ENCODE results near the gene UCN3.

Gene UCN3

DNA sequence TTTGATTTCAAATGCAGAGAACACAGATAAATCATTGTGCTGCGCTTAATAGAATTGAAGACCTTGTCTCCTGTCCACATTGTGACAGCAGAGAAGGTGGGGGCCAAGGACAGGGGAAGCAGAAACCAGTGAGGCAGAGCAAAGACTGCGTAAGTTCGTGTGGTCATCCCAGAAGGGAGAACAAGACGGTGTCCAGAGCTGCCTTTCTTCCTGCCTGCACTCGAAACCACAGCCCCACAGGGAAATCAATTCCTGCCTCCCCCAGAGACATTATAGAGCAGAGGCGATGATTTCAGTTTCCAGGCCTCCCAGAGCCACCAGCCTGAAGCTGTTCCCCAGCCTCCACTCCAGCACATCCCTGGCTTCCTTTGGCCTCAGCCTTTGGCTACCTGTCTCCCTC lies 39.7 kb upstream of the UCN3 start:
- DNase-seq: no peak
- TF ChIP-seq, protein P1, sequence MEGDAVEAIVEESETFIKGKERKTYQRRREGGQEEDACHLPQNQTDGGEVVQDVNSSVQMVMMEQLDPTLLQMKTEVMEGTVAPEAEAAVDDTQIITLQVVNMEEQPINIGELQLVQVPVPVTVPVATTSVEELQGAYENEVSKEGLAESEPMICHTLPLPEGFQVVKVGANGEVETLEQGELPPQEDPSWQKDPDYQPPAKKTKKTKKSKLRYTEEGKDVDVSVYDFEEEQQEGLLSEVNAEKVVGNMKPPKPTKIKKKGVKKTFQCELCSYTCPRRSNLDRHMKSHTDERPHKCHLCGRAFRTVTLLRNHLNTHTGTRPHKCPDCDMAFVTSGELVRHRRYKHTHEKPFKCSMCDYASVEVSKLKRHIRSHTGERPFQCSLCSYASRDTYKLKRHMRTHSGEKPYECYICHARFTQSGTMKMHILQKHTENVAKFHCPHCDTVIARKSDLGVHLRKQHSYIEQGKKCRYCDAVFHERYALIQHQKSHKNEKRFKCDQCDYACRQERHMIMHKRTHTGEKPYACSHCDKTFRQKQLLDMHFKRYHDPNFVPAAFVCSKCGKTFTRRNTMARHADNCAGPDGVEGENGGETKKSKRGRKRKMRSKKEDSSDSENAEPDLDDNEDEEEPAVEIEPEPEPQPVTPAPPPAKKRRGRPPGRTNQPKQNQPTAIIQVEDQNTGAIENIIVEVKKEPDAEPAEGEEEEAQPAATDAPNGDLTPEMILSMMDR (IDR thresholded peaks at IDR 0.05): no peak
- H3K4me1 Mint-ChIP-seq: peaks cover 13% of the 10 kb centered on the region
- no peaks in the 10 kb centered on the region for H3K27me3 Mint-ChIP-seq (ENCODE audit: low read depth, poor library complexity)
- peak overlapping the region; percentile 64 for H3K27ac Mint-ChIP-seq
- H3K4me3 Mint-ChIP-seq: no peak overlapping the region
- H3K36me3 Mint-ChIP-seq (ENCODE audit: low read depth): no peaks in the 10 kb centered on the region
- peaks cover 37% of the 10 kb centered on the region for H3K9me3 Mint-ChIP-seq

DNA sequence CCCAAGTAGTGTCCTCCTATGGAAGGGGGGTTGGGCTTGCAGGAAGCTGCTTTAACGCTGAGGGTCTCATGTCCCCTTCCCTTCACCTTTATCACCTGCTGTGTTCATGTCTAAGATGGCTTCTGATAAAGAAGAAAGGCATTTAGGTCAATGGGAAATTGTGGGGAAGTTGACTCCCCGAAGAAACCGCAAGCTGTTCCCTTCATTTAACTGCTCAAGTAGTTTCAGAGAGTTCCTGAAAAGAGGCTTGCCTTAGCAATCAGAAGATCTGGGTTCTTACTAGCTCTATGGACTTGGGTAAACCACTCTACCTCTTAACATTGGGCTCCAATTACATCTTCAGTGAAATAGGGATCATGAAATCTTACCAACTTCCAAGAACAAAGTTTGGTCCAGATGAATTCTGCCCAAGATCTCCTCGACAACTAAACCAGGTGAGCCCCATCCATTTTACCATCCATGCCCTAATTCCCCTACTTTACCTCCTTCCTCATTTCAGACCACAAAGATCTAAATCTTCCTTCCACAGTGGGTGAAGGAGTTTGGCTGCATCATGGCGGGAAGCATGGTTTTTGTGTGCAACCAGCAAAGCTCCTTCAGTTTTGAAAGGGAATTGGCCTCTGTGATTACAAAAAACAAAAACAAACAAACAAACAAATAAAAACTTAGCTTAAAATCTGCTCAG lies 30.4 kb upstream of the UCN3 start:
- no peak for DNase-seq
- Mint-ChIP-seq H3K36me3 (ENCODE audit: low read depth) (no peaks in the 10 kb centered on the region), H3K4me1 (no peaks in the 10 kb centered on the region), H3K27ac (no peak overlapping the region), H3K4me3 (no peak overlapping the region), H3K27me3 (ENCODE audit: low read depth, poor library complexity) (peaks cover 16% of the 10 kb centered on the region), H3K9me3 (peaks cover 22% of the 10 kb centered on the region)
- TF ChIP-seq, protein P1 (IDR thresholded peaks at IDR 0.05): no peak

DNA sequence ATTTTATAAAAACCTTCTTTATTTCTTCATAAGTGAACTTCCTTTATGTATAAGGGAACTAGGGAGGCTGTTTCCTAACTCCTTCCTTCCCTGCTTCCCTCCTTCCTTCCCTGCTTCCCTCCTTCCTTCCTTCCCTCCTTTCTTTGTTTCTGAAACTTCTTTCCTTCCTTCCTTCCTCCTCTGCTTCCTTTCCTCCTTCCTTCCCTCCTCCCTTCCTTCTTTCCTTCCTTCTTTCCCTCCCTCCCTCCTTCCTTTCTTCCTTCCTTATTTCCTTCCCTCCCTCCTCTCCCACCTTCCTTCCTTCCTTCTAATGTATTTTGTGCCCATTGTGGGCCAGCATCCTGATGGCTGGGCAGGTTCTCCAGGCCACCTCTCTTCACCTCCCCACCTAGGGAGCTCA lies 26.8 kb upstream of the UCN3 start:
- Mint-ChIP-seq H3K27ac (no peak overlapping the region), H3K4me1 (no peaks in the 10 kb centered on the region), H3K36me3 (ENCODE audit: low read depth) (no peaks in the 10 kb centered on the region), H3K27me3 (ENCODE audit: low read depth, poor library complexity) (peaks cover 13% of the 10 kb centered on the region), H3K9me3 (peaks cover 12% of the 10 kb centered on the region), H3K4me3 (no peak overlapping the region)
- TF ChIP-seq, protein P1 (IDR thresholded peaks at IDR 0.05): no peak
- no peak for DNase-seq

DNA sequence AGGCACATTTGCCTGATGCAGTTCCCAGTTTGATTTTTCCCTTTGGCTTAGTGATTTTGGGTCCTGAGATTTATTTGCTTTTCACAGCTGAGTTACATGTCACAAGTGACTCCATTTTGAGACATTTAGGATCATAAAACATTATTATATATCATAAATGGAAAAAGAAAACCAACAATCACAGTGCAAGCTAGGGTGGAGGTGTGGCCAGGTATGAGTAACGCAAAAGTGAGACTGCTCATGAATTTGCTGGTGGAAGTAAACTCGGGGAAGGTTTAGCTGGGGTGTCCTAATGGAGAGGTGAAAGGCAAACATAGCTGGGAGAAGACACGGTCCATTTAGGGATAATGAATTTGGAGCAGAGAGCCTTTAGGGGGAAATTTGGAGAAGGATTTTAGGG lies 21.7 kb upstream of the UCN3 start:
- TF ChIP-seq, protein P1 (IDR thresholded peaks at IDR 0.05): no peak
- Mint-ChIP-seq H3K27ac (no peak overlapping the region), H3K9me3 (no peaks in the 10 kb centered on the region)

DNA sequence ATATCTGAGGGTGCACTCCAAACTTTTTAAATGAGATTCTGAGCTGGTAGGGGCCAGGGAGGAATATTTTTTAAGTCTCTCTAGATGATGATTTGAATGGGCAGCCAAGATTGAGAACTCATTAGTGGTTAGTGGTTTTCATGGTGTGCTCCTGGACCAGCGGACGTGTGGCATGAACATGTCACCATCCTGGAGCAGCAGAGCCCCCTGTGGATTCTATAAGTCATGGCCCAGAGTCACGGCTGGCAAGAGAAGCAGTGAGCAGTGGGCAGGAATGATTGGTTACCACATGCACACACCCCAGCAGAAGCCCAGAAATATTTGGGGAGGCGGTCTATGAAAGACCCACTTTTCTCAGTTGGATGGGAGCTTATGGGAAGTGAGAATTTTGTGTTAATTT lies 21.2 kb upstream of the UCN3 start:
- no peak for DNase-seq
- Mint-ChIP-seq H3K9me3 (no peaks in the 10 kb centered on the region), H3K27me3 (ENCODE audit: low read depth, poor library complexity) (peaks cover 3% of the 10 kb centered on the region)

More for the DNA sequence above, 21.7 kb upstream of the UCN3 start:
- DNase-seq: no peak
- no peak overlapping the region for H3K4me3 Mint-ChIP-seq
- no peaks in the 10 kb centered on the region for H3K36me3 Mint-ChIP-seq (ENCODE audit: low read depth)
- H3K4me1 Mint-ChIP-seq: no peaks in the 10 kb centered on the region
- H3K27me3 Mint-ChIP-seq (ENCODE audit: low read depth, poor library complexity): peaks cover 3% of the 10 kb centered on the region

More for the DNA sequence above, 21.2 kb upstream of the UCN3 start:
- Mint-ChIP-seq H3K27ac (no peak overlapping the region), H3K4me3 (no peak overlapping the region), H3K36me3 (ENCODE audit: low read depth) (no peaks in the 10 kb centered on the region), H3K4me1 (no peaks in the 10 kb centered on the region)
- TF ChIP-seq, protein P1 (IDR thresholded peaks at IDR 0.05): no peak
